ENCODE results near the gene LDLRAP1.

The LDLRAP1 gene

GRCh38 chr1:25544243-25544764, 898 bp downstream of the LDLRAP1 start:
- no peak for DNase-seq

- DNase-seq: peak; percentile 41
These were observed 1.4 kb downstream of the LDLRAP1 start for GRCh38 chr1:25544819-25545218.

DNA sequence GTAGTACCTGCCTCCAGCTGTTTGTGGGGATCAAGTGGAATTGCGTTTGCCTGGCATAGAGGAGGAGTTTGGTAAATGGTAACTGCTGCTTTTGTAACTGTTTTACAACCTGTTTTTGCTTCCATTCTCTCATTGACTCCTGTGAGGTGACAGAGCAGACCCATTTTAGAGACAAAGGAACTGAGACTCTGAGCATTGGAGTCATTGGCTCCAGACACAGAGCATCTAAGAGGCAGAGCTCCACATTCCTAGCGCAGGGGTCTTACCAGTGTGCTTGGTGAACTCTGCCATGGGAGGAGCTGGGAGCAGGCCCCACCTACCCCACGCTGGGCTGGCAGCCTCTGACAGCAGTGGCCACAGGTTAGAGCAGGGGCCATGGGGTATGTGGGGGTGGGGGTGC, 2.4 kb downstream of the LDLRAP1 start:
- DNase-seq: no peak

GRCh38 chr1:25546193-25546592, 2.8 kb downstream of the LDLRAP1 start:
- no peak for DNase-seq

DNA sequence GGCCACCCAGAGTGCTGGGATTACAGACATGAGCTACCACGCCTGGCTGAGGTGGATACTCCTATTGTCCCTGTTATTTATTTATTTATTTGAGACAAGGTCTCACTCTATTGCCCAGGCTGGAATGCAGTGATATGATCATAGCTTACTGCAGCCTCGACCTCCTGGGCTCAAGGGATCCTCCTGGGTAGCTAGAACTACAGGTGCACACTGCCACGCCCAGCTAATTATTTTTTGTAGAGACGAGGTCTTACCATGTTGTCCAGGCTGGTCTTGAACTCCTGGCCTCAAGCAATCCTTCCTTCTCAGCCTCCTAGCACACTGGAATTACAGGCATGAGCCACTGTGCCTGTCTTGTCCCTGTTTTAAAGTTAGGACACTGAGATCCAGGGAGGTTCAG, 5.2 kb downstream of the LDLRAP1 start:
- DNase-seq: no peak

GRCh38 chr1:25549273-25550154, 6.1 kb downstream of the LDLRAP1 start:
- DNase-seq: no peak

DNA sequence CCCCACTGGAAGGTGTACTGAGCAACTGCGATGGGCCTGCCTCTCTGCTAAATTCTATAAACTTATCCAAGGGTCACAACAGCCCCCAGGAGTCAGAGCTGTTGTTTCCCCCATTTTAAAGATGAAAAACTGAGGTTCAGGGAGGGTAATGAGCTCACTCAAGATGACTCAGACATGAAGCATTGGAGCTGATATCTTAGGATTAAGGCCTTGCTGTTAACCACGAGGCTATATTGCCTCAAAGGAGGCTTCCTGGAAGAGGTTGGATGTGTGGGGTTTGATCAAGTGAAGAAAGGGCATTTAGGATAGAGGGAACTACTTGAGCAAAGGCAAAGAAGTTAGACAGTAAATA, 6.7 kb downstream of the LDLRAP1 start:
- no peak for DNase-seq

DNA sequence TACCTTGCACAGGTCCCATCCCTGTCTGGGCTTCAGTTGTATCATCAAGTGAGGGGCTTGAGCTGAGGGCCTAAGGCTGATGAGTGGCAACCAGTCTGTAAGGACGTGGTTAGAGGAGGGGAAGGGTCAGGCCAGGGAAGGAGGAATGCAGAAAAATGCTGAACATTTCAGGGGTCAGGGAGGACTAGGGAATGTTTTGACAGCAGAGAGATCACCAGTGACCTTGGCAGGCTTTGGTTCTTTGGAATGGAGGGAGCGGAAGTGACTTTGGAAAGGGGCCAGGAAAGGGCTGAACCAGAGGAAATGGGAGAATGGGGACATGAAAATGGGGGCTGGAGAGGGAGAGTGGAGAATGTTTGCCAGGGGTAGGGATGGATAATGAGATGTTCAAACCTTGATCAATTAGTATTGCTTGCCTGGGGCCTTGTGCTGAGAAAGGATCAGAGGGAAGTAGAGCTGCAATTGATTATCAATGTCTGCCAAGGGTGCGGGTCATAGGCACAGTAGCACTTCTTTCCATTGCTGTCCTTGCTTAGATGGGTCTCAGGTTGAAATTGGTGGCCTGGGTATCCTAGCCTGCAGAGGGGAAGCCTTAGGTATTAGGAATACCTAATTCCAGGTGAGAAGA, 7.4 kb downstream of the LDLRAP1 start:
- no peak for DNase-seq

- no peak for DNase-seq
These were observed 10.5 kb downstream of the LDLRAP1 start for GRCh38 chr1:25553749-25554429.

DNA sequence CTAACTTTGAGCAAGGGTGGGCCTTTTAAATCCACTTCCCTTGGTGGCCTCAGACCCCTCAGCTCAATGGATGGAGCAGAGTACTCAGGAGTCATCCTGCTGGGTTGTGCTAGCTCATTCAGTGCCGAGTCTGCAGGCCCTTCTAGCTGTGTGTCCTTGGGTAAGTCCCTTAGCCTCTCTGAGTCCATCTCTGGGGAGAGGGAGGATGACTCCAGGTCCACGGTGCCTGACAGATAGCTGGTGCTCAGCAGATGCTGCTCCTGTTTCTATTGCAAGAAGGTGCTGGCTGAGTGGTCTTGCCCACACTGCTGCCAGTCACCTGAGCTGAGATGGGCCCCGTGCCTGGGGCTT, 11.0 kb downstream of the LDLRAP1 start:
- no peak for DNase-seq

DNA sequence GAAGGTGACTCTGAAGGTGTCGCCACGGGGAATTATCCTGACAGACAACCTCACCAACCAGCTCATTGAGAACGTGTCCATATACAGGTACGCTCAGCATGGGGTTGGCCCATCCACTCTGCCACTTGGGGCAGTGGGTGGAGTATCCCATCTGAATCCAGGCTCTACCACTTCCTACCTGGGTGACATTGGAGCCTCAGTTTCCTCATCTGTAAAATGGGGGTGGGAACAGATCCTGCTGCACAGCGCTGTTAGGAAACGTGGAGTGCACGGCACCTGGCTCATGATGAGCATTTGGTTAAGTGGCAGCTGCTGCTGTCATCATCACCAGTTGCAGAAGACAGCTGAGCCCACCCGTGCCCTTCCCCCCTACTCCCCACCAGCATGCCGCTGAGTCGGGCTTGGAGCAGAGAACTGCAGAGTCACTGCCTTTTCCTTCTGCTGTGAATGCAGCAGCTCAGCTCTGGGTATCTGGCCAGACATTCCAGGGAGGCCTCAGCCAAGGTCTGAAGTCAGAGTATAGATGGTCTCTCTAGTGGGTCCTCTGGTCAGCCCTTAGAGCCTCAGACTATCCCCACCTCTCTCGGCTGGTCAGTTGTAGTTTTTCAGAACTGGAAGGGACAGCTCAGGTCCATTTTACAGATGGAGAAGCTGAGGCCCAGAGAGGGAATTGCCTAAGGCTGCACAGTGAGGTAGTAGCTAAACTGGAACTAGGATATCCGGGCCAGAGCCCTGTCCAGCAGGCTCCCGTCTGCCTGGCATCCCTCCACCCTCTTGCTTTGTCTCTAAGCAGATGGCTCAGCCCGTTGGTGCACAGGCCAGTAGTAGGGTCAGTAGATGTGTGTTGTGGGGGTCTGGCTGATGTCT, 11.7 kb downstream of the LDLRAP1 start:
- DNase-seq: no peak

GRCh38 chr1:25555753-25556092, 12.3 kb downstream of the LDLRAP1 start:
- no peak for DNase-seq

- no peak for DNase-seq
These were observed 12.8 kb downstream of the LDLRAP1 start for GRCh38 chr1:25556132-25556670.

- DNase-seq: no peak
These were observed 13.5 kb downstream of the LDLRAP1 start for GRCh38 chr1:25556791-25557476.

- no peak for DNase-seq
These were observed 14.1 kb downstream of the LDLRAP1 start for GRCh38 chr1:25557543-25557942.

GRCh38 chr1:25559031-25559430, 15.6 kb downstream of the LDLRAP1 start:
- DNase-seq: no peak

- DNase-seq: no peak
These were observed 16.6 kb downstream of the LDLRAP1 start for GRCh38 chr1:25560001-25560400.

GRCh38 chr1:25560788-25561187, 17.4 kb downstream of the LDLRAP1 start:
- DNase-seq: no peak

GRCh38 chr1:25561421-25562100, 18.2 kb downstream of the LDLRAP1 start:
- DNase-seq: no peak

- no peak for DNase-seq
These were observed 18.9 kb downstream of the LDLRAP1 start for GRCh38 chr1:25562101-25562927.

DNA sequence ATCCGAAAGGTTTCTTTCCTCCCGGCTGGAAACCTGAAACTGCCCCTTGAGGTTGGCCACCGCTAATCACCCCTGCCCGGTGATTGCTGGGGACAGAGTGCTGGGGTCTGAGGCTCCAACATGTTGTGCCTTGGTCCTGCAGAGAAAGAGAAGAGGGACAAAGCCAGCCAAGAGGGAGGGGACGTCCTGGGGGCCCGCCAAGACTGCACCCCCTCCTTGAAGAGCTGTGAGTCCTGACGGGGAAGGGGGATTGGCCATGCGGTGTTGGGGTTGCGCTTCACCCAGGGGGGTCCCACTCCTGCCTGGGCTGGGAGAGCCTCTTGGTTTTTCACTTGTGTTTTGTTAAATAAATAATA, 19.5 kb downstream of the LDLRAP1 start:
- DNase-seq: no peak
